ENCODE data around the gene CEP43. TPM values are rescaled to one million over a fixed set of nuclear protein-coding genes. Genes with fewer than 3 reads are reported as not detected.

The CEP43 gene
- total and polyA plus RNA-seq, 2 of the 8 experiments (the other 6 are each of a cell fraction or from before 2014, with no cell fraction given) = 12.0 to 31.2 TPM

GRCh38 chr6:167034056-167034455 lies 34.9 kb downstream of the CEP43 start:
- Histone ChIP-seq H2BK5ac (ENCODE audit: low read depth, low read length) (no peak overlapping the region), H3K27ac (ENCODE audit: low read depth, low read length) (no peak overlapping the region), H3K79me2 (ENCODE audit: control insufficient read depth in 1 of 2, insufficient read depth in 2 of 2, low read length in 2 of 2) (no peaks in the 10 kb centered on the region), H3K4me3 (ENCODE audit: extremely low read depth in 1 of 4, insufficient read depth in 2 of 4, low read depth in 3 of 4, low read length in 4 of 4) (no peak overlapping the region), H3K9ac (replicated peaks in 1 of 4; ENCODE audit: extremely low read depth in 1 of 4, low read depth in 3 of 4, low read length in 3 of 4) (no peak overlapping the region), H3K23me2 (ENCODE audit: low read depth, low read length) (no peaks in the 10 kb centered on the region), H3K18ac (ENCODE audit: extremely low read depth, low read length) (no peak overlapping the region), H3K4ac (replicated peaks; ENCODE audit: insufficient read length, low read depth, low read length) (no peak overlapping the region), H3K79me1 (ENCODE audit: low read depth, low read length) (no peaks in the 10 kb centered on the region), H4K5ac (ENCODE audit: insufficient read length, low read depth, low read length) (no peak overlapping the region), H3K36me3 (ENCODE audit: control insufficient read depth in 2 of 4, insufficient read depth in 4 of 4, low read length in 3 of 4) (peaks cover 5 to 59% (median 30%) of the 10 kb centered on the region in 4 experiments; a peak in 6 of 8 replicates), H2BK15ac (ENCODE audit: low read length) (no peak overlapping the region), H2AFZ (ENCODE audit: low read length) (no peak overlapping the region), H2BK12ac (ENCODE audit: low read depth, low read length) (no peak overlapping the region), H3K4me2 (ENCODE audit: insufficient read depth in 1 of 2, low read depth in 2 of 2, low read length in 2 of 2) (no peak overlapping the region), H2AK5ac (ENCODE audit: low read depth, low read length) (no peak overlapping the region), H3K14ac (ENCODE audit: insufficient read length) (no peak overlapping the region), H3K56ac (replicated peaks; ENCODE audit: insufficient read length, low read depth, low read length) (no peak overlapping the region), H3K27me3 (replicated peaks in 1 of 4; ENCODE audit: control insufficient read depth in 3 of 4, extremely low read depth in 1 of 4, insufficient read depth in 3 of 4, low read length in 3 of 4) (no peaks in the 10 kb centered on the region), H4K8ac (ENCODE audit: extremely low read depth, insufficient read depth, low read length) (no peak overlapping the region), H3K4me1 (replicated peaks in 1 of 4; ENCODE audit: control insufficient read depth in 3 of 4, insufficient read depth in 4 of 4, low read length in 3 of 4) (no peaks in the 10 kb centered on the region), H3K23ac (ENCODE audit: insufficient read length) (no peak overlapping the region), H2BK120ac (replicated peaks; ENCODE audit: low read depth, low read length) (no peak overlapping the region), H2BK20ac (ENCODE audit: low read length) (no peak overlapping the region), H4K20me1 (replicated peaks in 1 of 2; ENCODE audit: control insufficient read depth in 1 of 2, insufficient read depth in 2 of 2, low read length in 2 of 2) (peaks cover 0 to 2% of the 10 kb centered on the region in 2 experiments), H3K9me3 (ENCODE audit: insufficient read depth in 2 of 2, low read depth in 1 of 2, low read length in 1 of 2) (no peaks in the 10 kb centered on the region), H4K91ac (replicated peaks; ENCODE audit: insufficient read length, low read length) (no peak overlapping the region)
- 87% methylated on average over 3 of the region's 3 CpGs; no CpG with 5 or more reads in 1 of the 2 experiments for WGBS, 2 experiments (ENCODE audit: extremely low coverage in 1 of 2, insufficient coverage in 1 of 2, insufficient read length in 1 of 2, insufficient replicate concordance in 2 of 2, low coverage in 1 of 2, low lambda C conversion rate in 2 of 2, missing lambda C conversion rate in 1 of 2)
- ChIA-PET POLR2A (ENCODE audit: partially characterized antibody) (interaction anchor here (1.9 kb wide), 1 partner anchor 16 kb away, joined by 5 read pairs; no protein-coding TSS in a partner anchor), CTCF (ENCODE audit: partially characterized antibody) (interaction anchor here (4.3 kb wide), 1 partner anchor 11 kb away, joined by 21 read pairs; no protein-coding TSS in a partner anchor)
- FAIRE-seq (no peak), DNase-seq (ENCODE audit: low read depth in 1 of 2, low spot score in 2 of 2) (no peak)
- TF ChIP-seq RFX5 (IDR thresholded peaks at IDR 0.05; ENCODE audit: borderline replicate concordance, low read depth, low read length) (no peak), CTBP2 (IDR thresholded peaks at IDR 0.05; ENCODE audit: borderline replicate concordance, insufficient read depth, insufficient read length, low read length) (no peak), ATF3 (IDR thresholded peaks at IDR 0.05; ENCODE audit: insufficient read depth, low read depth, low read length) (no peak), YY1 (IDR thresholded peaks at IDR 0.05; ENCODE audit: low read depth, low read length) (no peak), SRF (IDR thresholded peaks at IDR 0.05; ENCODE audit: low read depth, low read length) (no peak), BCL11A (IDR thresholded peaks at IDR 0.05; ENCODE audit: low read depth in 2 of 2, low read length in 2 of 2) (no peak), JUN (IDR thresholded peaks at IDR 0.05; ENCODE audit: low read depth, low read length) (no peak), HDAC6 (IDR thresholded peaks at IDR 0.05; ENCODE audit: low read depth, low read length) (no peak), TAF7 (optimal IDR thresholded peaks at IDR 0.05; ENCODE audit: borderline replicate concordance, low read depth, low read length) (no peak), SUZ12 (IDR thresholded peaks at IDR 0.05; ENCODE audit: low read length) (no peak), CREB1 (IDR thresholded peaks at IDR 0.05) (no peak), NRF1 (IDR thresholded peaks at IDR 0.05; ENCODE audit: low read depth, low read length) (no peak), CHD2 (IDR thresholded peaks at IDR 0.05; ENCODE audit: low read length) (no peak), CEBPB (IDR thresholded peaks at IDR 0.05; ENCODE audit: low read depth, low read length) (no peak)
